NCI-H1092 (cell line): Measurements from ENCODE around the gene ZC2HC1C.

Experiments
- DNase-seq: peaks from one replicate; lab custom pipeline; 2025; lab: John Stamatoyannopoulos, UW

ZC2HC1C gene, protein sequence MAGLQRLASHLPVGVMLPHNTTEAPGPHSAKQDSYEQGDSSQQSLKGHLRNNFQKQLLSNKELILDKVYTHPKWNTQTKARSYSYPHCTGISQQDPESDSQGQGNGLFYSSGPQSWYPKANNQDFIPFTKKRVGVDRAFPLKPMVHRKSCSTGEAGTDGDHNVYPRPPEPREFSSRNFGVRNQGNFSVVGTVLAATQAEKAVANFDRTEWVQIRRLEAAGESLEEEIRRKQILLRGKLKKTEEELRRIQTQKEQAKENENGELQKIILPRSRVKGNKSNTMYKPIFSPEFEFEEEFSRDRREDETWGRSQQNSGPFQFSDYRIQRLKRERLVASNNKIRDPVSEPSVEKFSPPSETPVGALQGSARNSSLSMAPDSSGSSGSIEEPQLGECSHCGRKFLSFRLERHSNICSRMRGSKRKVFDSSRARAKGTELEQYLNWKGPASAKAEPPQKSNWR

DNA sequence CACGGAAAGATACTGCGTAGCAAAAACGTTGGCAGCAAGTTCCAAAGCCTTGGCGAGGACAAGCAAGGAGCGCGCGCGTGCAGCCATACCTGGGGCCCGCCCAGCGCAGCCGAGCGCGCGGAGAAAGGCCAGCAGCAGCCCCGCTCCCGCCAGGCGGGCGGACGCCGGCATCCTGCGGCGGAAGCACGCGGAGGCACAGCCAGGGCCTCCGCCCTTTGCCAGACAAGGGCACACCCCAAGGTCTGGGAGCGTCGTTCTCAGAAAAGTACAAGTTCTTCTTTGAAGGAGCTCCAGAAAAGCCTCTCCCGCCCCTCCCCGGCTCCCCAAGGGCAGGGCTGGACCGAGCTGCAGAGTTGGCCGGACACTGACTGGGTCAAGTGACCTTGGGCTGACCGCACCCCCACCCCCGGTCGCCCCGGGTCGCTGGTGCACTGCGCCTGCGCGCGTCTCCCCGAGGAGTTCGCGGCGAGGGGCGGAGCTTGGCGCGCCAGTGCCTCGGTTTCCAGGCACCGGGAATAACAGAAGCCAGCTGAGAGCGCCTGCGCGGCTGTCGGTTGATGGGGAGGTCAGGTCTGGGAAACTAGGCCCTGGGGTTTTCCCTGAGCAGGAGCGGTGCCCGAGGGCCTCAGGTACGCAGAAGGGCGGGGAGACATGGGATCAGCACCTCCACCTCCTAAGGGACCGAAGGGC, at the start of gene ZC2HC1C:
TSS of gene ZC2HC1C (plus strand) at position 521 of the 690 bp plus-strand sequence. CDS start 933 bp downstream, outside the sequence.
- DNase-seq, result peak; percentile 93

DNA sequence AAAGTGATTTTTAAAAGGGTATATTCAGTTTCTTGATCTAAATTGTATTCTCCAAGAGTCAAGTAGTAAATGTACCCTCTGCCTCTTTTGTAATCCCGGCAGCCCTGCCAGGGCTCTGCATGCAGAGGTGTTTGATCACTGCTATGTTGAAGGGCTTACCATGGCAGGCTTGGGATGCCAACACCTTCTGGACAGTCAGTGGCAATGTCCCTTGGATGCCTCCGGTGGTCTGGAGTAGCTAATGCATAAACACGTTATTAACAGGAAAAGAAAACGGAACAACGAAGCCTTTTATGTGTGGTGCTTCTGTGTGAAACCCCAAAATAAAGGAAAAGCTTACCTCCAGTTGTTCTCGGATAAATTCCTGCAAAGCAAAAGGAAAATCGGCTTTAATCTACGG, 46.8 kb upstream of the ZC2HC1C start:
- DNase-seq, result no peak

DNA sequence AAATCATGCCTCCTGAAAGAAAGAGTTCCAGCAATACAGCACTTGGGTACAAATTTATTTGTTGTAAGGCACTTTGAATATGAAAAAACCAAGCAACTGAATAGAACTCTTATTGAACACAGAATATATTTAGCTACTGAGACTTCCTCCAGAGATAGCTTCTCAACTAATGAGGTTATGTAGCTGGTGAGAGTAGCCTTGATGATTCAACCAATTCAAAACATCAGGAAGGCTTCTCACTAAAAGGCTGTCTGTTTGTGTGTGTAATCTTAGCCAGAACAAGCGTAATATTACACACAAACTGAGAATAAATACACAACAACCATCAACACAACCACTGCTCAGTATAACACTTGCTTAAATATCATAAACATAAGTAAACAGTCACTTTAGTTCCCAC, 46.3 kb upstream of the ZC2HC1C start:
- DNase-seq, result no peak

DNA sequence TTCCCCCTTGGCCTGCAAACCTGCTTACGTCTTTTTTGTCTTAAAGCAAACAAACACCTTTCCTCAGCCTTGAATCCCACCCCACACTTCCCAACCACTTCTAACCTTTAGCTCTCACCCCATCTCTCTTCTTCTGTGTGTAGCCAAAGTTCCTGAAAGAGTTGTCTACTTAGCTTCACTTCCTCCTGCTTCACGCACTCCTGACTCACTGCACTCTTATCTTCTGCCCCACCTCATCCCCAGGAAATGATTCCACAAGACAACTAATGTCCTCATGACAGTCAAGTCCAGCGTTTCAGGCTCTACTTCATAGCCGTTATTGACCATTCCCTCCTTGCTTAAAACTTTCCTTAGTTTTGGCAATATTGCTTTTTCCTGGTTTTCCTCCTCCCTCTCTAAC, 44.4 kb upstream of the ZC2HC1C start:
- no peak for DNase-seq

DNA sequence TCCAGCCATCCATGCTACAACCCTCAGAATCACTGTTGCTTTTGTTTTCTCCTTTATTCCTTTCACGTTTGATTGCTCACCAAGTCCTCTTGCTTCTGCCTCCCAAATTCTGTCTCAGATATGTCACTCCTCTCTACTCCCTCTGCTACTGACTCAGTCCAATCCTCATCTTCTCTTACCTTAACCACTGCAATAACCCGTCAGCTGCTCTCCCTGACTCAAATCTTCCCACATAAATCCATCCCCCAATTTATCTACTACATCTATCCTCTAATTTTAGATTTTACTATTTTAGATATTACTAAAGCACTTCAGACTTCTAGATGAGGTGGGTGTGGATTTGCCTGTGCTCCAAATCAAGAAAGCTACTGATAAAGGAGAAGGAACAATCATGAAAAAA, 43.6 kb upstream of the ZC2HC1C start:
- no peak for DNase-seq

DNA sequence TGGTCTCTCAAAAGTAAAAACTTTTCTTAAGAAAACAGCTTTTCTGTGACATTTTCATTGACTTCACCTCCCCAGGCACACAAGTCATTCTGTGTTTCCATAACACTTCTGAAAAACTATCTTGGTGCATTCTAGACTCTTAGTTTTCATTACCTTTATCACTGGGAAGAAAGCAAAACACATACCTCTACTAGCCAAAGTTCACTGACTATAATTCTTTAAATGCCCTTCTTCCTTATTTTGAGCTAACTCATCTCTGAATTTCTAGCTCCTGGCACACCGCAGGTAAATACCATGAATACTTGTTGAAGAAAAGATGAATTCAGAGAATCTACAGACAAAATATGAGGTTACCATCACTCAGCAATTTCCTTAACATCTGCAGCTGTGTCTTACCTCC, 39.3 kb upstream of the ZC2HC1C start:
- DNase-seq, result no peak

- no peak for DNase-seq
Observed at GRCh38 chr14:75032939-75033338, 36.5 kb upstream of the ZC2HC1C start.

DNA sequence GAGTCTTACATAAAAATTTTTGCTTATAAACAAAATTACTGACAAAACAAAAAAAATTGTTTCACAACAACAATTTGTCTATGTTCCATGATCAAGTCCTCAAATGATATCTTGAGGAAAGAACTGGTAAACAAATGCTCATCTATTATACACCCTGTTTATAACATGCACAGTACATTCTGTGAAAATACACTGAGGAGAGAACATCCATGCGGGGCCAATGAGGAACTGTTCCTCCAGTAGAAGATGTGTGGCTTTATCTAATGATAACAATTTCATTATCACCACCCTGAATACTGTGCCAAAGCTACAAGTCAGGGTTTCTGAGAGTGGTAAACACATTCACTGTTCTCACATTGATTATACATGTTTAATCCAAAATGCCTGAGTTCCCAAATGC, 28.9 kb upstream of the ZC2HC1C start:
- DNase-seq, result no peak

- DNase-seq, result no peak
Observed at GRCh38 chr14:75040959-75041358, 28.5 kb upstream of the ZC2HC1C start.

GRCh38 chr14:75041613-75042012, 27.8 kb upstream of the ZC2HC1C start:
- DNase-seq, result no peak

DNA sequence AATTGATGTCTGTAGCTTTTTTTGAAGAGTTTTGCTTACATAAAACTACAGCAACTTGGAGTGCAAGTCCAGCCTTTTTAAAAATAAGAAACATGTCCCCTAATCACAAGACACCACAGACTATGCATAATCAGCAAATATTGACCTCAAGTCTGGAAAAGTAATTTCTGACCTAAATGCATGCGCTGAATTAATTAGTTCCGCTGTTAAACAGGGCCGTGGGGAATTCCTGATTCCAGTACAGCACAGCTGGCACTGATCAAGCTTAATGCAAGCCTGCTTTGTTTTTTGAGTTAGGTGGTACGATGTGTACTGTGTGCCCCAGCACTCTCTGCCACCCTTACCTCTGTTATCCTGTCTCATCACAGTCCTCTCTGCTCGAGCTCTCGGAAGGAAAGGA, 27.4 kb upstream of the ZC2HC1C start:
- no peak for DNase-seq

- no peak for DNase-seq
Observed at GRCh38 chr14:75044322-75044721, 25.1 kb upstream of the ZC2HC1C start.

GRCh38 chr14:75044752-75045151, 24.7 kb upstream of the ZC2HC1C start:
- no peak for DNase-seq

DNA sequence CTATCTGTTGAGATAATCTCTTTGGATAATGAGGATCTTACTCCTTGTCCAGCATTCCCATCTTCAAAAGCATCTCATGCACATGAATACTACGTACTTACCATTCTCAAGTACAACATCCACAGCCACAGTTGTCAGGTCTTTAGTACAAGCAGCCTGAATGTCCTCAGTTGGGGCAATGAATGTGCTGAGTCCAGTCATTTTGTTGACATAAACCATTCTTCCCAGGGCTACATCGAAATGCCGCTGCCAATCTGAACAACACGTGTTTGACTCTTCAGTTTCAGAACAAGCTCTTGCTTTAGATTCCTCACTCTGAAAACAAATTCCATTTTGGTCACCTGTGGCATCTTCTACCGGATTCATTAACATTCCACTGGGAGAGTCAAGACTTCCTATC, 23.2 kb upstream of the ZC2HC1C start:
- DNase-seq, result no peak

DNA sequence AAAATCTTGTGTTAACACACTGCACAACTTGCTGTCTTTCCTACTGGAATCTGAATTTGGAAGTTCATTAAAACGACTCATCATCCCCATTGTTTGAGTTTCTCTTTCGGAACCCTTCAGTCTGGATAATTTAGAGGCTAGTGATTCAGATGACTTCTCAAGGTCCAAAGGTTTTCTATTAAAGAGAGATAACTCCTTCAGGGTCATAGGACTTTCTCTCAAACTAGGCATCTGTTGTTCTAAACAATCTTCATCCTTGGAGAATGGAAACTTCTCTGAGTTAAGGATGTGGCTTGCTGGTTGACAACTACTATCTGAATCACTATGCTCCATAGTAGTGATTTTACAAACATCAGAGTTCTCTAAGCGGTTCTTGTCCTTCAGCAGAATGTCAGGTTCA, 22.5 kb upstream of the ZC2HC1C start:
- no peak for DNase-seq

GRCh38 chr14:75047506-75047905, 21.9 kb upstream of the ZC2HC1C start:
- no peak for DNase-seq

- no peak for DNase-seq
Observed at GRCh38 chr14:75048101-75048500, 21.3 kb upstream of the ZC2HC1C start.

DNA sequence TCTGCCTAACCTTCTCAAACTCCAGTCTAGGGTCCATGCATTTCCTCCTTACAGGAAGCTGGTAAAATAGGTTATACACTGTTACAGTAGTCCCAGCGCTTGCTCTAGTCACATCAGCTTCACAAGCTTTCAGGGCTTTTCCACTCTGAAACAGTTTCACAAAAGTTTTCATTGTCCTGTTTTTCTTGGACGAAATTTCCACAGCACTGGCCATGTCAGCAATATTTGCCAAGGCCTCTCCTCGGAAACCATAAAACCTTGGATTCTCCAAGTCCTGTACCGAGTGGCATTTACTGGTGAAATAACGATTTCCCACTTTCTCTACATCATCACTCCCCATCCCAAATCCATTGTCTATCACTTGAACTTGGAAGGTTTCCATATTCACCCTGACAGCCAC, 20.3 kb upstream of the ZC2HC1C start:
- DNase-seq, result no peak

GRCh38 chr14:75049731-75050201, 19.7 kb upstream of the ZC2HC1C start:
- DNase-seq, result no peak

DNA sequence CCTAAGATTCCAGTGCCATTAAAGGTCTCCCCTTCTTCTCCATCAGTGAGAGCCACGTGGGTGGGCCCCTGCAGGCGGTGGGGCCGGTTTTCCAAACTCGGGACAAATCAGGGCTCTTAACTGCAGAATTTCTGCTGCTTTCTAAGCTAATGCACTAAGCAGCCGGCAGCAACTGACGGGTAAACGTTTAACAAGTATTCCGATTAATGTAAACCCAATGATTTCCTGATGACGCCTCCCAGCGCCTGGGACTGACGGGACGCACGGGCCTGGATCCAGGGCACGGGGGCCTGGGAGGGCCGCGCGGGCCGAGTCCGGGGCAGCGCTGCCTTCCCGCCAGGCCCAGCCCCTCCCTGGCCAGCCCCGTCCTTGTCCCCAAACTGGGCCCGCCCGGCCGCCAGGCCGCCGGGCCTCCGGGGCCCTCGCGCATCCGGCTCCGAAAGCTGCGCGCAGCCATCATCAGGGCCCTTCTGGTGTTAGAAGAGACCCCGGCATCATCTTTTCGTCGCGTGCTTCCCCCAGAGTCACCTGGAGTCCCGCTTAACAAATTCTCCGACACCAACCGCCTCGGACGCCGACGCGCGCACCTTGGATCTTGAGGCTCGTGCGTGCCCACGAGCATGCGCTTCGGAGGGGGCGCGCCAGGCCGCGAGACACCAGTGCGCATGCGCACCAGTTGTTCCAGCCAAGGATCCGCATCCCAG, 18.4 kb upstream of the ZC2HC1C start, which contains the start of gene MLH3:
TSS of gene MLH3 (minus strand) at position 616 of the 704 bp plus-strand sequence. CDS start 1,812 bp downstream, outside the sequence.
- peak; percentile 83 for DNase-seq

DNA sequence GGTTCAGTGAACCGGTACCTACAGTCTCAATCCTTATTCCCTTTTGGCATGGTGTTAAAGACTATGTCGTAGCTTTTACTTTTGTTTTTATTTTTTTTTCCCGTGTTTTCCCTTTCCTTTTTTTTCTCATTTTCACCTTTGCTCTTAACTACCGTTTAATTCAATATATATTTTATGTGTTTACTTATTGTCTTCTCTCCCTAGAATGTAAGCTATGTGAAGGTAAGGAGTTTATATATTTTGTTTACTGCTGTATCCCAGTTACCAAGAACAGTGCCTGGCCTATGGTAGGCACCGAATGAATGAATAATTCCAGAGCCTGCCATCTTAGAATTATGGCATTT, 17.9 kb upstream of the ZC2HC1C start:
- DNase-seq, result no peak

GRCh38 chr14:75053396-75054291, 15.8 kb upstream of the ZC2HC1C start:
- no peak for DNase-seq
